Right forelimb (tissue), 1 donor: ENCODE measurements around the gene LRRN4CL.

Experiments used
- DNase-seq: peaks from one replicate; pipeline ENCODE4 v3.0.0-alpha.2; 2018

Gene LRRN4CL

GRCh38 chr11:62645946-62646824 lies 43.1 kb downstream of the LRRN4CL start, which contains the start of gene GANAB:
Gene GANAB, minus strand, starts transcription at chr11:62646613. Its CDS starts 14 bp downstream, at chr11:62646599.
- peak; percentile 99 for DNase-seq

GRCh38 chr11:62645671-62645945 lies 43.7 kb downstream of the LRRN4CL start:
- no peak for DNase-seq

DNA sequence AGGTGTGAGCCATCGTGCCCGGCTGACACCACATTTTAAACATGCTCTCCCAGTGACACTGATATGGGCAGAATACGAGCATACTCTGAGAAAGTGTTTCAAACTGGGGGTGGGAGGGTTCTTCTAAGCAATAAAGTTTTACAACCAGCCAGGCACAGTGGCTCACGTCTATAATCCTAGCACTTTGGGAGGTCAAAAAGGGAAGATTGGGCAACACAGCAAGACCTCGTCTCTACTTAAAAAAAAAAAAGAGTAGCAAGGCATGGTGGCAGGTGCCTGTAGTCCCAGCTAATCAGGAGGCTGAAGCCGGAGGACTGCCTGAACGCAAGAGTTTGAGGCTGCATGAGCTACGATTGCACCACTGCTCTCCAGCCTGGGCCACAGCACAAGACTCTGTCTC lies 45.1 kb downstream of the LRRN4CL start:
- no peak for DNase-seq
